GM13976 (cell line): ENCODE measurements around the gene ERC2.

Experiments
- DNase-seq: peaks from one replicate; pipeline ENCODE4 v3.0.0; 2012; ENCODE audit warnings: low spot score
- in situ Hi-C: fragments of 300-500 bp; cut with MboI; formaldehyde crosslinking; loops from one replicate; pipeline ENCODE4 v1.12.0; 2022; ENCODE audit warnings: low sequenced_read_pairs, mixed read lengths, inconsistent platforms; ENCODE audit not compliant: unreplicated experiment
- TF ChIP-seq, protein P1 (sequence below): IDR thresholded peaks from 2 replicates; pipeline ENCODE4 v1.5.1; 2012; ENCODE audit warnings: borderline replicate concordance, mild to moderate bottlenecking; ENCODE audit not compliant: insufficient read depth; ENCODE audit errors: extremely low read depth, missing control alignments, control extremely low read depth

Gene ERC2

DNA sequence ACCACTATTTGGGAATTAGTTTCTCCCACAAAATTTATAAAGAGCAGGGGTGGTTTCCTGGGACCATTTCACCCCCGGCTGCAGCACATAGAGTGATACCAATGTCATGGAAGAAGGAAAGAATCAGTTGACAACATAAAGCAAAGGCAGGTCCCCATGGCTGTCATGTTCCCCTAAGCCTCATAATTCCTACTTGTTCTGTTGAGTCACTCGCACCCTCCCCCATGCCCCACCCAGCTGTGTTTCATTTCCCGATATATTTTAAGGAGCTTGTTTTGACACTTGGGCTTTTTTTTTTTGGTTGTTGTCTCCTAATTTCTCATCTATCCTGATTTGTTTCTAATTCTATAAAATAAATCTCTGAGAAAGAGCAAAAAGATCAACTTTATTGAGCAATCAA, 24.9 kb downstream of the ERC2 start:
- no peak for DNase-seq
- TF ChIP-seq, protein P1, sequence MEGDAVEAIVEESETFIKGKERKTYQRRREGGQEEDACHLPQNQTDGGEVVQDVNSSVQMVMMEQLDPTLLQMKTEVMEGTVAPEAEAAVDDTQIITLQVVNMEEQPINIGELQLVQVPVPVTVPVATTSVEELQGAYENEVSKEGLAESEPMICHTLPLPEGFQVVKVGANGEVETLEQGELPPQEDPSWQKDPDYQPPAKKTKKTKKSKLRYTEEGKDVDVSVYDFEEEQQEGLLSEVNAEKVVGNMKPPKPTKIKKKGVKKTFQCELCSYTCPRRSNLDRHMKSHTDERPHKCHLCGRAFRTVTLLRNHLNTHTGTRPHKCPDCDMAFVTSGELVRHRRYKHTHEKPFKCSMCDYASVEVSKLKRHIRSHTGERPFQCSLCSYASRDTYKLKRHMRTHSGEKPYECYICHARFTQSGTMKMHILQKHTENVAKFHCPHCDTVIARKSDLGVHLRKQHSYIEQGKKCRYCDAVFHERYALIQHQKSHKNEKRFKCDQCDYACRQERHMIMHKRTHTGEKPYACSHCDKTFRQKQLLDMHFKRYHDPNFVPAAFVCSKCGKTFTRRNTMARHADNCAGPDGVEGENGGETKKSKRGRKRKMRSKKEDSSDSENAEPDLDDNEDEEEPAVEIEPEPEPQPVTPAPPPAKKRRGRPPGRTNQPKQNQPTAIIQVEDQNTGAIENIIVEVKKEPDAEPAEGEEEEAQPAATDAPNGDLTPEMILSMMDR, result no peak
- in situ Hi-C loops, result loop anchor here (10.0 kb wide), 1 partner anchor 109 kb away; no protein-coding TSS in a partner anchor

GRCh38 chr3:56428667-56429066, 39.6 kb downstream of the ERC2 start:
- TF ChIP-seq, protein P1, result no peak
- DNase-seq, result no peak
- in situ Hi-C loops, result no loop called here

DNA sequence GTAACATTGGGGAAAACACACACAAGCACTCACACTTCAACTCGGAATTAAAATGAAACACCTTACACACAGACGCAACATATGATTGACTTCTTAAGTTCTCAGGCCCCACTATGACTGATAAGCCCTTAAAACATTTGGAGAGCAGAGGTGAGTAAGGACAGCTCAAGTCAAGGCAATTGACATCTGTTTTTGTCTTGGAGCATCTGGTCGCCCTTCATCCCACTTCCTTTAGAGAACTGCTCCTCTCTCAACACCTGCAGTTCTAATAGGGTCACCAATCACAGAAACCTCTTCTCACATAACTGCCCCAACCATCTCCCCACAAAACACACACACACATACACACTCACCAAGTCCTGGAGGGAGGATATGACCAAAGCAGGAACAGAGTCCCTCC, 43.4 kb downstream of the ERC2 start:
- in situ Hi-C loops, result no loop called here
- no peak for DNase-seq
- TF ChIP-seq, protein P1, result no peak

DNA sequence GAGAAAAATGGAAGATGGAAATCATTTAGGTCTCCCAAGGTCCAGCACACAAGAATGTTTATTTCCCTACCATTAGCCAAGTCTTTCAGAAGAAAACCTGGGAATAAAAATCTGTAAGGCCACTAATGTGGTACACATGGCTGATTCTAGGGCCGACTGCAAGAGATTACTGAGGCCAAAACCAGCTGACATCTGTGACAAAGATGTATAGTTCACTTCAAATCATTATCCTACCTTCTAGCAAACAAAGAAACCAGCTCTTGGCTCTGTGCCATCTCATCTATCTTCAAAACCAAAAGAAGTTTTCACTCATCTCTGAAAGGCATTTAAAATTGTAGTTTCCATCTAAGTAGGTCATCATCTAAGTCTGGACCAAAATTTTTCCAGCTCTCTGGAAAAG, 43.9 kb downstream of the ERC2 start:
- in situ Hi-C loops, result no loop called here
- DNase-seq, result no peak
- TF ChIP-seq, protein P1, result no peak

DNA sequence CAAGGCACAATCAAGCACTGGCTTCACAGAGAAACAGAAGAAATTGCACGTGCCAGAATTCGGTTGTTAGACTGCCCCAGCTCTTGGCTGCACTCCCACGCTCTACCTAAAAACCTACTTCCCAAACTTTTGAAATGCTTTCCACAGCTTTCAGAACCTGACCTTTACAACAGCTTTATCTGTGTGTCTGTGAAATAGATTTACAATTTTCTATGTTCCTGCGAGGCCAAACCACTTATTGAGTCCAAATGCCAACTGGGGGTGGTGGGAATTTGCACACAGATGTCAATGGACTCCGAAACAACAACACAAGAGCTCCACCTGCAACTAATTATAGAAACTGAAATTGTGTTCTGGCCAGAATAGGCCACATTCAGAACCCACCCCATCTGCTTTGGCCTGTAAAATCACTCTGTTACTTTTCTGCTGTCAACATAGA, 44.6 kb downstream of the ERC2 start:
- TF ChIP-seq, protein P1, result no peak
- no peak for DNase-seq

GRCh38 chr3:56422316-56422715, 46.0 kb downstream of the ERC2 start:
- no peak for DNase-seq
- TF ChIP-seq, protein P1, result no peak

More for the DNA sequence above, 44.6 kb downstream of the ERC2 start:
- in situ Hi-C loops, result no loop called here

DNA sequence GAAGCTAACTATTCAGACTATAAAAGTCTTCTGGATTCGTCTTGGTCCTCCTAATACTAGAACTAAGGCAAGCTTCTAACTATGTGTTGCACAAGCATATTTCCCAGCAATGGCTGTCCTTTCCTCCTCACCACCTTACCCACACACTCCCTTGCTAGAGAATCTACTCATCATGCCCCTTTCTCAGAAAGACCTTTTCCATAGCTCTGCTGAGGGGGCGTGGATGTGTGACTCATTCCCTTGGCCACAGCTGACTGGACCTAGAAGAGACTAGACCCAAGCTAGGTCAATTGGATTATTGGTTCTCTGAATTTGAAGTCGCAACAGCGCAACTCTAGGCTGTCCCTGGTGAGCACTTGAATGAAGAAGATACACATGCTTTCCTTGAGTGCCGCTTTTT, 47.1 kb downstream of the ERC2 start:
- in situ Hi-C loops, result no loop called here
- no peak for DNase-seq
- TF ChIP-seq, protein P1, result no peak

More at GRCh38 chr3:56422316-56422715, 46.0 kb downstream of the ERC2 start:
- in situ Hi-C loops, result no loop called here
